DMS53 treated with DMSO at 0.1 percent for 48 hours (cell line): ENCODE data around the gene ANXA11.
A peak's percentile ranks its signal among the peaks of the same experiment; 100 is the strongest.
"Not testable (repeated sequence)": the region's sequence is repeated elsewhere in the genome, so short reads cannot be mapped to it uniquely, and the experiment has no call there.

ENCODE experiments used
- DNase-seq: peaks from one replicate; lab custom pipeline; 2025; ENCODE audit not compliant: unreplicated experiment; lab: John Stamatoyannopoulos, UW

ANXA11 gene

DNA sequence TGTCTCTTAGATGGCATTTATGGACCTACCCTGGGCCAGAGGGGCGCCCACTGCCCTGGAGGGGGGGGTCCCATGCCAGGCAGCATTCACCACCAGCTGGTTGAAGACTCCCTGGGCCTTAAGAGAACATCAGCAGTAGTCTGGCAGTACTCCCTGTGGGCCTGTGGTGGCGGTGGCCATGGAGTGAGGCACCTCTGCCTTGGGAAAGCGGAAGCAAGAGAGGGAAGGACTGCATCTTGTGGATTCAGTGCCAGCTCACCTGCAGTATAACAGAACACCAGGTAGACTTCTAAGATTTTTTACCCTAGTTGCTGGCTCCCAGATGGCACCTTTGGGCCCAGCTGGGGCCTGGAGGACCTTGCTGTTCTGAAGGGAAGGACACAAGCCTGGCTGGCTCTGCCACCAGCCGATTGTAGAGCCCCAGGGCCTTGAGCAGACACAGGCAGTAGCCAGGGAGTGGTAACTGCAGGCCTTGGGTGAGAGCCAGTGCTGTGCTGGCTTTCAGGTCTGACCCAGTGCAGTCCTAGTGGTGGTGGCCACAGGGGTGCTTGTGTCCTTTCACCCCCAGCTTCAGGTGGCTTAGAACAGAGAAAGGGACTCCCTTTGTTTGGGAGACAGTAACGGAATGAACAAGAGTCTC, 57.1 kb downstream of the ANXA11 start:
- no peak for DNase-seq

GRCh38 chr10:80146918-80147317, 58.4 kb downstream of the ANXA11 start:
- no peak for DNase-seq

DNA sequence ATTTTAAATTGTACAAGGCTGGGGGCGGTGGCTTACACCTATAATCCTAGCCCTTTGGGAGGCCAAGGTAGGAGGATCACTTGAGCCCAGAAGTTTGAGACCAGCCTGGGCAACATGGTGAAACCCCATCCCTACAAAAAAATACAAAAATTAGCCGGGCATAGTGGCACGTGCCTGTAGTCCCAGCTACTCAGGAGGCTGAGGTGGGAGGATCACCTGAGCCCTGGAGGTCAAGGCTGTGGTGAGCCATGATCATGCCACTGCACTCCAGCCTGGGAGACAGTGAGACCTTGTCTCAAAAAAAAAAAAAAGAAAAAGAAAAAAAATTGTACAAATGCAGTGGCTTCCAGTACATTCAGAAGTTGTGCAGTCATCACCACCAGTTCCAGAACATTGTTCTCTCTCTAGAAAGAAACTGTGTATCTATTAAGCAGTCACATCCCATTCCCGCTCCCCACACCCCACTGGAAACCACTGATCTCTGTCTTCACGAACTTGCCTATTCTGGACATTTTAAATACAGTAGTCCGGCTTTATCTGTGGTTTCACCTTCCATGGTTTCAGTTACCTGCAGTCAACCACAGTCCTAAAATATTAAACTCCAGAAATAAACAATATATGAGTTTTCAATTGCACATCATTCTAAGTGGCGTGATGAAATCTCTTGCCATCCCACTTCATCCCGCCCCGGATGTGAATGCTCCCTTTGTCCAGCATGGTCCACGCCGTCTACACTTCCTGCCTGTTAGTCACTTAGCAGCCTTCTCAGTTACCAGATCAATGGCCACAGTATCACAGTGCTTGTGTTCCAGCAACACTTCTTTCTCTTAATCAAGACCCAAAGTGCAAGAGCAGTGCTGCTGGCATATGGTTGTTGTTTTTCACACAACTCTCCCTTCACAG, 59.7 kb downstream of the ANXA11 start:
- peak; percentile 22 for DNase-seq

GRCh38 chr10:80144696-80145131, 60.6 kb downstream of the ANXA11 start:
- peak; percentile 22 for DNase-seq

GRCh38 chr10:80144067-80144695, 61.2 kb downstream of the ANXA11 start:
- DNase-seq: peak; percentile 67

- no peak for DNase-seq
Observed at GRCh38 chr10:80141696-80142460, 63.5 kb downstream of the ANXA11 start.

GRCh38 chr10:80140251-80140650, 65.1 kb downstream of the ANXA11 start:
- no peak for DNase-seq

GRCh38 chr10:80139265-80139664, 66.1 kb downstream of the ANXA11 start:
- no peak for DNase-seq

- DNase-seq: no peak
Observed at GRCh38 chr10:80137920-80138319, 67.4 kb downstream of the ANXA11 start.

GRCh38 chr10:80137031-80137862, 68.1 kb downstream of the ANXA11 start:
- DNase-seq: no peak

DNA sequence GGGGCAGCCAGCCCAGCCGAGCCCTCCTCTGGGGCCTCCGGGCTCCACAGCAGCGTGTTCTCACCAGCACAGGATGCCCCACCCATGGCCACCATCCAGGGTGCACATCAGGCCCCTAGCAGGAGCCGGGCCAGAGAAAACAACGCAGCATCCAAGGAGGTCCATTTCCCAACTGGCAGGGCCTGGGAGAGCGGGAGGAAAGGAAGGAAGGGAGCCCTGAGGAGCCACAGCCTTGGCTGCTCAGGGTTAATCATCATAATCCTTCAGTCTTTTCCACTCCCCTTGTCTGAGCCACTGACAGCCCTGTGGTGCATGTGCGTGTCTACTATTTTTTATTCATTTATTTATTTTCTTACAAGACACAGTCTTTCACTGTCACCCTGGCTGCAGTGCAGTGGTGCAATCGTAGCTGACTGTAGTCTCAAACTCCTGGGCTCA, 69.2 kb downstream of the ANXA11 start:
- no peak for DNase-seq

DNA sequence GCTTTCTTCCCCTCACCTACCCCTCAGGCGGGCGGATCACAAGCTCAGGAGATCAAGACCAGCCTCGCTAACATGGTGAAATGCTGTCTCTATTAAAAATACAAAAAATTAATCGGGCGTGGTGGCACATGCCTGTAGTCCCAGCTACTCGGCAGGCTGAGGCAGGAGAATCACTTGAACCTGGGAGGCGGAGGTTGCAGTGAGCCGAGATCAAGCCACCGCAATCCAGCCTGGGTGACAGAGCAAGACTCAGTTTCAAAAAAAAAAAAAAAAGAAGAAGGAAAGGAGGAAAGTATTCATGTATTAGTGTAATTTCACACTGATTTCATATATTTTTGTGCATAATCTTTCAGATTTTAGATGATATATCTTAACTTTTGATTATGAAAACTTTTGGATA, 71.7 kb downstream of the ANXA11 start:
- DNase-seq: not testable (repeated sequence)

GRCh38 chr10:80133206-80133605, 72.1 kb downstream of the ANXA11 start:
- DNase-seq: no peak

GRCh38 chr10:80132299-80133139, 72.8 kb downstream of the ANXA11 start, which contains the start of gene PLAC9:
TSS of gene PLAC9 (plus strand) at chr10:80132730. CDS start at chr10:80132763, 33 bp downstream.
- DNase-seq: no peak

DNA sequence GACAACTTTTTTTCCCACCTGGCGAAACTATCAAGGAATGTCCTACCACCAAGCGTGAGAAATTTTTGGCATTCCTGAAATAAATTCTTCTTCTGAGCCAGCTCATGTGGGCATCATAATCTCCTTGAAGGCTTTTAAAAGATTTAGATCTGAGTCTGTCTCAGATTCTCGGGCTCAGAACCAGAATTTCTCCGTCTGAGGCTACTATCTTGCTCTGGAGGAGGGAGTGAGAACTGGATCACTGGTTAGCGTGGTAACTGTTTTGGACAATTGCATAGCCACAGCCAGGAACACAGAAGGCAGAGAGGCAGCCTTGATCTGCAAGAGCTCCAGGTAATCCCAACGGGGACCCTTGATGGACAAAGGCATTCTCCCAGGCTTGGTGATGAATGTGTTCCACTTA, 73.8 kb downstream of the ANXA11 start:
- DNase-seq: no peak

- DNase-seq: no peak
Observed at GRCh38 chr10:80126876-80127275, 78.5 kb downstream of the ANXA11 start.

DNA sequence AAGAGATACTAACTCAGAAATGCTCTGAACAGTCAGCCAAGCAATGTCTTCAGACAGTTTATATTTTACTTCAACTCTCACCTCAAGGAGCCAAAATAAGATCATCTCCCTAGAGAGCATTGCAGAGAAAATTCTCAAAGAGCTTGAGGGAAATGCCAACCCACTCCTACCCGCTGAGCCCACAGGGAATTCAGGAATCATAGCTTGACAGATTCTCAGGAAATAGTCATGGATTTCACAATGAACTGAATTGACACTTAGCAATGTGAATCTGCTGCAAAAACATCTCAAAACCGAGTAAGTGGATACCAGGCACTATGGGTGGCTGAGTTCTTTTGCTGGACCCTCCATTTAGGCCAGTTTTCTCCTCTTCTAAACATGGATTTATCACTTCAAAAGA, 82.6 kb downstream of the ANXA11 start:
- DNase-seq: no peak

DNA sequence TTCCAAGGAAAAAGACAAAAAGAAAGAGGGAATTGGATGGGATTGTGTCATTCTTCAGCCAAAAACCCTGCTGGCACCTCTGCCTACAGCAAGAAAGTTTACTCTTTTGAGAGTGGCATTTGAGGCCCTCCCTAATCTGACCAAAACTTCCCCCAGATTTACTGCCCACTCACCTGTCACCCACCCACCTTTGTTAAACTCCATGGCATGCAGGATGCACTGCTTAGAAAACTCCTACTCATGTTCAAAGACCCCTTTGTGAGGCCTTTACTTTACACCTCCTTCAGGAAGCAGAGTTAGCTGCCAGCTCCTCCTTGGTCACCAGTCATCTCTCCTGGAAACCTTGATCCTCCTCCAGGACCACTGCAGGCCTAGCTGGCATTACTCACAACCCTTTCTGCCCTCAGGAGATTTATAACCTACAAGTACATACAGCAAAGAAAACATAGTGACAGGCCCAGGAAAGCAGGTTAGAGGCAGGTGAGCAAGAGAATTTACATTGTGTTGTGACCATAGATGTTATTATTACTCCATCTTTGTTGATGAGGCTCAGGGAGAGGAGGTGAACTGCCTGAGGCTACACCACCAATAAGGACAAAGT, 83.1 kb downstream of the ANXA11 start:
- DNase-seq: no peak

- DNase-seq: no peak
Observed at GRCh38 chr10:80118669-80119068, 86.7 kb downstream of the ANXA11 start.
